NOMO-1 treated with DMSO at 0.1 percent for 48 hours (cell line): Measurements from ENCODE around the gene IGBP1.
"Not testable (repeated sequence)": the region's sequence is repeated elsewhere in the genome, so short reads cannot be mapped to it uniquely, and the experiment has no call there.

Experiments
- DNase-seq: peaks from one replicate; lab custom pipeline; 2025; ENCODE audit not compliant: unreplicated experiment; lab: John Stamatoyannopoulos, UW

IGBP1 gene

DNA sequence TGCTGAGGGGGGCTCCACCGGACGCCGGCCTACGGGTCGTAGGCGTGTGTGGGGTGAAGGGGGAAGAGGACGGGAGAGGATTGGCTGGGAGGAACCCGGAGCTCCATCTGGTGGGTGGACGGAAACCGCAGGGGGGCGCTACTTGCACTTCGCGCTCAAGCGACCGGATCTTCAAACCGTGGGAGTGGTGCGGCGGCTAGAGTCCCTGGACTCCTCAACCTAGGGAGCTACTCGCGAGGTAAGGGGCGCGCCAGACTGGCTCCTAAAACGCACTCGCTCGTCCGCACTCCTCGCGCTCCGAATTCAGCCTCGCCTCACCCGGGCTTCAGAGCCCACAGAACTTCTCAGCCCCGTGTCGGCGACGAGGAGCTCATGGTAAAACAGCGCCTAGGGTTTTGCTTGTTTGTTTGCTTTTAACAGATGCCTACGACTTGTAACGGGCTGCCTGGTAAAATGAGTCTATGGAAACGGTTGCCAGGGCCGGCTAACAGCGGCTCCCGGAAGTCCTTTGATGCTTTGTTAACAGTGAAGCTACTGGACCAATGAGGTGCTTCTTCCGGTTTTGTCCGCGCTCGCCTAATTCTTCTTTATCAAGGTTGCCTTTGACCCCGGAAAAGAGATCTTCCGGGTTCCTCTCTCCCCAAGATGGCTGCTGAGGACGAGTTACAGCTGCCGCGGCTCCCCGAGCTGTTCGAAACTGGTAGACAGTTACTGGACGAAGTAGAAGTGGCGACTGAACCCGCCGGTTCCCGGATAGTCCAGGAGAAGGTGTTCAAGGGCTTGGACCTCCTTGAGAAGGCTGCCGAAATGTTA, at the start of gene IGBP1:
TSS of gene IGBP1 (plus strand) at position 145 of the 813 bp plus-strand sequence. CDS start at position 646, 501 bp downstream.
- DNase-seq, result peak; percentile 87

DNA sequence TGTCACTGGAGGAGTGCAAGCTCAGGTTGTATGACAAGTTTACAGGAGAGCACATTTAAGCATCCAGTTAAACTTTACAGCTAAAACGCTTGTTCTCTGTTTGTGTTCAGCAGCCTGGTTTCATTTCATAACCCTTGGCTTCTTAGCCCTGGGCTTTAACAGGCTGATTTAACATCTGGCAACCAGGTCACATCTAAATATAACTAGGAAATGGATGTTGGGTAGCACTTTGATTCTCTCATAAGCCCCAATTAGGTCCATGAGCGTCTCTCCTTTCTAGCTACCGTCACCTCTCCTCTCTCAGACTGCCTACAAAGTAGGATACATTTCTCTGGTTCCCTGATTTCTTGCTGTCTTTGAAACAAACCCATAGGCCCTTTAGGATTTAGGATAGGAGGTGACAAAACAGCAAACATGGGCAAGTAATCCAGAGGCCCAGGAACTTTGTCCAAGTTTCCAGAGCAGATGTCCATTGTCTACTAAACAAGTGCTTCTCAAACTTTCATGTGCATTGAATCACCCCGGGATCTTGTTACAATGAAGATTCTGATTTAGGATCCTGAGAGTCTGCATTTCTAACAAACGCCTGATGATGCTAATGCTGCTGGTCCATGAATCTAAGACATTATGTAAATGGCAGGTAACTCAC, 48.5 kb upstream of the IGBP1 start:
- DNase-seq, result no peak

- no peak for DNase-seq
These were observed 45.2 kb upstream of the IGBP1 start for GRCh38 chrX:70087857-70088630.

- no peak for DNase-seq
These were observed 44.5 kb upstream of the IGBP1 start for GRCh38 chrX:70088751-70089150.

GRCh38 chrX:70089604-70090297, 43.5 kb upstream of the IGBP1 start:
- DNase-seq, result no peak

- DNase-seq, result no peak
These were observed 41.0 kb upstream of the IGBP1 start for GRCh38 chrX:70092247-70092646.

DNA sequence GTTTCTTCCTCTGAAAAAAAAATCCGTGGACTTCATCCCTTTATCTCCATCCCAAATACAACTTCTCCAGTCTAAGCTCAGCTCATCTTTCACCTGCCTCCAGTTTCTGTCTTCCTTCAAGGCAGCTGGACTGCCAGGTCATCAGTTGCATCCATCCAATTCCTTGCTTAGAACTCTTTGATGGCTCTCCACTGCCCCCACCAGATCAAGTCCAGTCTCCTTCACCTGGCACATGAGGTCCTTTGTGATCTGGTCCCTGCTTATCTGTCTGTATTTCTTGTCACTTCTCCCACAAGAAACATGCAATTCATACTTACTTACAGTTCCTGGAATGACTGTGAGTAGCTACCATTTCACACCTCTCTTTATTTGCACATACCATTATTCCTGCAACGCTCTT, 37.2 kb upstream of the IGBP1 start:
- DNase-seq, result no peak

- no peak for DNase-seq
These were observed 28.0 kb upstream of the IGBP1 start for GRCh38 chrX:70105229-70105628.

DNA sequence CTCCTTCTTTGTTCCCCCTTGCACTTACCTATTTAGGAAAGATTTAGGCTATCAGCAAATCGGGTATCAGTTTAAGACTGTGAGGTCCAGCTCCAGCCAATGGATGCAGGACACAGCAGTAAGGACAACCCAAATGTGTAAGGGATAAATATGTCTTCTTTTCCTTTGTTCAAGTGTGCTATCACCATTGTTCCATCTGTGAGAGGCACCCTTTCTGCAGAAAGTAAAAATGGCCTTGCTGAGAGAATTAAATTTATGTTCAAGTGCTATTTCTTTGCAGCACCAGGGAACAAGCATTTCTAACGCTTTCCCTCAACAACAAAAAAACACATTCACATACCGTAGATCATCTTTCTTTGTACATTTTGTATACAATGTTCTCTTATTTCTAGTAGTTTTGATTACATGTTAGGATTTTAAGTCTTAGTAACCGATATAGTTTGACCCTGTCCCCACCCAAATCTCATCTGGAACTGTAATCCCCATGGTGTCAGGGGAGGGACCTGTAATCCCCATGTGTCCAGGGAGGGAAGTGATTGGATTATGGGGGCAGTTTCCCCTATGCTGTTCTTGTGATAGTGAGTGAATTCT, 21.7 kb upstream of the IGBP1 start:
- DNase-seq, result not testable (repeated sequence)

DNA sequence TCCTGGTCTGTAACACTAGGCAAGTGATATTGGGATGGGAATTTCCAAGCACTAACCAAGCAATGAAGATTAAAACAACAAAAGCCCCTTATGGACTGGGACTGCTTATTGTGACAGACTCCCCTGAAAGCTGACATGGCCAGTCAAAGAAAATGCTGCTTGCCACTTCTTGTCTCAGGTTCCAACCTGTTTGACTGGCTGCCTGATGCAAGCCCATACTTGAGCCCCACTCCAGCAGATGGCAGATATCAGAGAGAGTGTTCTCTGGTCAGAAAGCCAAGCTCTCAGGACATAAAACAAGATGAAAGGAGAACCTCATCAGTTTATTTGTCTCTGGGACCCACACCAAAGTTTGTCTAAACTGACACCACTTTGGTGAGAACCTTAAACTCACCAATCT, 15.5 kb upstream of the IGBP1 start:
- DNase-seq, result no peak

- DNase-seq, result not testable (repeated sequence)
These were observed 10.2 kb upstream of the IGBP1 start for GRCh38 chrX:70123014-70123413.

GRCh38 chrX:70124678-70125077, 8.6 kb upstream of the IGBP1 start:
- DNase-seq, result no peak

- DNase-seq, result no peak
These were observed 5.2 kb upstream of the IGBP1 start for GRCh38 chrX:70128071-70128470.

DNA sequence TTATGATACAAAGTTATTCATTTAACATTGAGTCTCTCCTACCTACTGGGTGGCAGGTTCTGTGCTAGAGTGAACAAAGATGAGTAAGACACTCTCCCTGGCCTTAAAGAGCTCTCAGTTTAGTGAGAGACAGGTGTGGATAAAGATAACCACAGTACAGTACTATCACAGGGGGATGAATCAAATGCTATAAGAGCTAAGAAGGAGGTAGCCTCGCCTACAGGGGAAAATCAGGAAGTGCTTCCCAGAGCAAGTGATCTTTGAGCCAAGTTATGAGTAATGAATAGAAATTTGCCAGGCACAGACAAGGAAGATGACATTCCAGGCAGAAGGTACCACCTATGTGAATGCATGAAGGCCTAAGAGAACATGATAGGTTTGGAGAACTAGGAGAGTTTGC, 3.4 kb upstream of the IGBP1 start:
- no peak for DNase-seq

- DNase-seq, result peak; percentile 33
These were observed 1.0 kb upstream of the IGBP1 start for GRCh38 chrX:70132224-70132623.

GRCh38 chrX:70132877-70133302, 357 bp upstream of the IGBP1 start:
- no peak for DNase-seq

DNA sequence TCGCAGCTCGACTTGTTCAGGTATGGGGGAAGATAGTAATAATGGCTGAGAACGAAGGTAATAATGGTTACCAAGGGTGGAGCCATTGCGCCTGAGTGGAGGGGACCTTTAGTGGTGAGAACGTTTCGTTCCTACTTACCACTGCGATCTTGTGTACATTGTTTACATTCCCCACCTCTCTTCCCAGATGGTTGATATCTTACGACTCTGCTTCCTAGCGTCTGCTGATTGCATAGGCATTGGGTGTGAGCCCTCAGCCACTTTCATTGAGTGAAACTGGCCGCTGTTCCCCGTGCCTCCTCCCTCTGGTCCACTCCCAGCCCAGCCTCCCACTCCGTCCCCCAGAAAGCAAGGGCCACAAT, 850 bp downstream of the IGBP1 start:
- DNase-seq, result no peak

GRCh38 chrX:70138622-70139021, 5.4 kb downstream of the IGBP1 start:
- DNase-seq, result no peak

GRCh38 chrX:70139736-70140135, 6.5 kb downstream of the IGBP1 start:
- no peak for DNase-seq

GRCh38 chrX:70141373-70141772, 8.1 kb downstream of the IGBP1 start:
- DNase-seq, result no peak
